ENCODE data around the gene APH1A.

Gene APH1A

GRCh38 chr1:150243003-150243402 lies 25.8 kb downstream of the APH1A start:
- TF ChIP-seq POLR2AphosphoS5 (IDR thresholded peaks at IDR 0.05; ENCODE audit: low read depth, low read length) (no peak), REST (IDR thresholded peaks at IDR 0.05; ENCODE audit: insufficient read depth in 1 of 2, low read depth in 2 of 2, low read length in 2 of 2) (no peak), FOXP2 (optimal IDR thresholded peaks at IDR 0.05; ENCODE audit: borderline replicate concordance, extremely low read depth, extremely low read length, insufficient read depth) (no peak), TAF1 (IDR thresholded peaks at IDR 0.05; ENCODE audit: borderline replicate concordance, insufficient read depth, low read length) (no peak)

GRCh38 chr1:150237746-150238145 lies 31.1 kb downstream of the APH1A start:
- no peak for TF ChIP-seq TAF1 (IDR thresholded peaks at IDR 0.05; ENCODE audit: borderline replicate concordance, insufficient read depth, low read length)
- TF ChIP-seq REST (IDR thresholded peaks at IDR 0.05; ENCODE audit: insufficient read depth in 1 of 2, low read depth in 2 of 2, low read length in 2 of 2), result no peak

GRCh38 chr1:150236614-150237100 lies 32.2 kb downstream of the APH1A start:
- TF ChIP-seq FOXP2 (optimal IDR thresholded peaks at IDR 0.05; ENCODE audit: borderline replicate concordance, extremely low read depth, extremely low read length, insufficient read depth), result no peak
- no peak for TF ChIP-seq POLR2AphosphoS5 (IDR thresholded peaks at IDR 0.05; ENCODE audit: low read depth, low read length)
- TF ChIP-seq SIN3A (IDR thresholded peaks at IDR 0.05; ENCODE audit: borderline replicate concordance, insufficient read depth, low read length), result no peak
- no peak for TF ChIP-seq TAF1 (IDR thresholded peaks at IDR 0.05; ENCODE audit: borderline replicate concordance, insufficient read depth, low read length)
- no peak for TF ChIP-seq REST (IDR thresholded peaks at IDR 0.05; ENCODE audit: insufficient read depth in 1 of 2, low read depth in 2 of 2, low read length in 2 of 2)

- TF ChIP-seq POLR2AphosphoS5 (IDR thresholded peaks at IDR 0.05; ENCODE audit: low read depth, low read length), result peak; percentile 85
- TF ChIP-seq REST (IDR thresholded peaks at IDR 0.05; ENCODE audit: insufficient read depth in 1 of 2, low read depth in 2 of 2, low read length in 2 of 2), result peak; percentile 77 to 86
- peak; percentile 87; the same call in 1 of the 2 replicates for TF ChIP-seq SIN3A (IDR thresholded peaks at IDR 0.05; ENCODE audit: borderline replicate concordance, insufficient read depth, low read length)
- TF ChIP-seq FOXP2 (optimal IDR thresholded peaks at IDR 0.05; ENCODE audit: borderline replicate concordance, extremely low read depth, extremely low read length, insufficient read depth), result peak; percentile 86
- peak; percentile 100 for TF ChIP-seq TAF1 (IDR thresholded peaks at IDR 0.05; ENCODE audit: borderline replicate concordance, insufficient read depth, low read length)
Observed at GRCh38 chr1:150235852-150236613, 32.8 kb downstream of the APH1A start, which contains the start of gene ANP32E. Gene ANP32E (minus strand): TSS chr1:150236112. CDS start chr1:150235786, 326 bp downstream.
